VCaP (cell line): ENCODE data around the gene EVC2.

Experiments used
- H3K27ac ChIP-seq: fragments of 450-650 bp; 2 replicates; pipeline ENCODE4 v1.5.1; 2017
- TF ChIP-seq, protein P1 (sequence below): fragments of 450-650 bp; conservative IDR thresholded peaks from 2 replicates; pipeline ENCODE4 v1.5.1; 2017; ENCODE audit warnings: mild to moderate bottlenecking, moderate library complexity

EVC2 gene

DNA sequence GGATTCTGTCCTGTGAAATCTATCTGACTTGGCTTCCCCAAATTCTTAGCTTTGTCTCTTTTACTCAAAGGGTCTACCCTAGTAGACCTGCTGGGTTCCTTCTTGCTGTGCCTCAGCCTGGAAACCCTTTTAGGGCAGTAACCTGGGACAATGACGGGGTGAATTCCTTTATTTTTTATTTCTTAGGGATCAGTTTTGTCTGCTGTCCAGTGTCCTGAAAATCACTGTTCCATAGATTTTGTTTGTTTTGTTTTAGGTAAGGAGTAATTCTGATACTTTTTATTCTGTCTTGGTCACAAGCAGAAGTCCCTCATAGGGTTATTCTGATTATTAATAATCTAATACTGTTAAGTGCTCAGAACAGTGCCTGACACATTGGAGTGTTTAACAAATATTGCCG, 118.9 kb downstream of the EVC2 start:
- no peak overlapping the region for H3K27ac ChIP-seq
- TF ChIP-seq, protein P1, sequence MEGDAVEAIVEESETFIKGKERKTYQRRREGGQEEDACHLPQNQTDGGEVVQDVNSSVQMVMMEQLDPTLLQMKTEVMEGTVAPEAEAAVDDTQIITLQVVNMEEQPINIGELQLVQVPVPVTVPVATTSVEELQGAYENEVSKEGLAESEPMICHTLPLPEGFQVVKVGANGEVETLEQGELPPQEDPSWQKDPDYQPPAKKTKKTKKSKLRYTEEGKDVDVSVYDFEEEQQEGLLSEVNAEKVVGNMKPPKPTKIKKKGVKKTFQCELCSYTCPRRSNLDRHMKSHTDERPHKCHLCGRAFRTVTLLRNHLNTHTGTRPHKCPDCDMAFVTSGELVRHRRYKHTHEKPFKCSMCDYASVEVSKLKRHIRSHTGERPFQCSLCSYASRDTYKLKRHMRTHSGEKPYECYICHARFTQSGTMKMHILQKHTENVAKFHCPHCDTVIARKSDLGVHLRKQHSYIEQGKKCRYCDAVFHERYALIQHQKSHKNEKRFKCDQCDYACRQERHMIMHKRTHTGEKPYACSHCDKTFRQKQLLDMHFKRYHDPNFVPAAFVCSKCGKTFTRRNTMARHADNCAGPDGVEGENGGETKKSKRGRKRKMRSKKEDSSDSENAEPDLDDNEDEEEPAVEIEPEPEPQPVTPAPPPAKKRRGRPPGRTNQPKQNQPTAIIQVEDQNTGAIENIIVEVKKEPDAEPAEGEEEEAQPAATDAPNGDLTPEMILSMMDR: no peak

DNA sequence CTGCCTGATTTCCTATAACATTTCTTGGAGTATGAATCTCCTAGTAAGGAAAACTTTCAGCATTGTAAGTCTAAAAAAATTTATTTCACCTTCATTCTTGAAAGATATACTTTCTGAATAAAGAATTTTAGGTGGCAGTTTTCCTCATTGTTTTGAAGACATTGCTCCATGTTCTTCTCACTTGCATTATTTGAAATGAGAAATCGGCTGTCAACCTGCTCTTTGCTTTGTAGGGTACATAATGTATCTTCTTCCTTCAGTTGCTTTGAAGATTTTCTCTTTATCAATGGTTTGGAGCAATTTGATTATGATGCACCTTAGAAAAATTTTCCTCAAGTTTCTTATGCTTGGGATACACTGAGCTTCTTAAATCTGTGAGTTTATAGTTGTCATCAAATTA, 120.3 kb downstream of the EVC2 start:
- TF ChIP-seq, protein P1: no peak
- H3K27ac ChIP-seq: no peak overlapping the region

DNA sequence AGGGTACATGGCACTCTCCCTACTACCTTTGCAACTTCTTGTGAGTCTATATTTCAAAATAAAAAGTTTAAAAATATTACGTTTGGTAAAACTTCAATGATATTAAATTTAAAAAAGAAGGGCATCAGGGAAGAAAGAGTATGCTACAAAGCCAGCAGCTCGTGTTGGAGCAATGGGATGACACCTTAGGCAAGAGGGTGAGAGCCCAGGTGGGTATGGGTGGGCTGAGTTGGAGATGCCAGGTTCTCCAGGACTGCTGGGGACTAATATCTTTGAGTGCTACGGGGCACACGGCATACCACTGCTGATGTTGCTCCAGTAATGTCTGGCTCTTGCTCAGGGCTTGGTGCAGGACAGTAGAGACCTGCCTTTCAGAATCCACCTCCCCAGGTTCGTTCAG, 132.4 kb downstream of the EVC2 start:
- no peak overlapping the region for H3K27ac ChIP-seq
- TF ChIP-seq, protein P1: no peak

DNA sequence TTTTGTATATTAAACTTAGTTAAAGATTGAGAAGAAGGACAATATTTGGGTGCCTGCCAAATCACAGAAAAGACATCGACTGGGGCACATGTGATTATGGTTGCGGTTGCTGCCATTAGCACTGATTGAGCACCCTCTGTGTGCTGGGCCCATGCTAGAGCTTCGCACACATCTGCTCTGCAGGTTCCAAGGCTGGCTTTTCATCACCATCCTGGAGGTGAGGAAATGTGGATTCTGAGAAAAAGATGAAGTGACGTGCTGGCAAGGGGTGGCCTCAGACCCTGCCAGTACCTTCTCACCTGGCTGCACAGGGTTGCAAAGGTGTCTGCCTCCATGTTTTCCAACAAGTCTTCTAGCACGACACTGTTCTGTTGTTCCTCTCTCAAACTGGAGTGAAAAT, 134.0 kb downstream of the EVC2 start:
- no peak overlapping the region for H3K27ac ChIP-seq
- TF ChIP-seq, protein P1: no peak

DNA sequence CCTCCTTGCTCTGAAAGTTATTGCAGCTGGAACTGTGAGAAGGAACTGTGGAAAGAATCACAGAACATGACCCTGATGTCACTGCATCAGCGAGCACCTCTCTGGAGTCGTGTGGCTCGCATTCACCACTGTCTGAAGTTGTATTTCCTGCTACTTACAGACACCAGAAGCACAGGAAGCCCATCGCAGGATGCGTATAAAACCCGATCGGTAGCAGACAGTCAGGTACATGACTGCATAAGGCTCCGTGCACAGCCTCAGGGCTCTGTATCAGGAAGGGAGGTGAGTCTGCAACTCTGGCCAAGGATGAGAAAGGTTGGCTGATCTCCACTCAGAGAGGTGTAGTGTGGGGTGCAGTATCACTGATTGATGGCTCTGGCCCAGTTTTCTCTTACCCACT, 134.4 kb downstream of the EVC2 start:
- TF ChIP-seq, protein P1: no peak
- no peak overlapping the region for H3K27ac ChIP-seq

DNA sequence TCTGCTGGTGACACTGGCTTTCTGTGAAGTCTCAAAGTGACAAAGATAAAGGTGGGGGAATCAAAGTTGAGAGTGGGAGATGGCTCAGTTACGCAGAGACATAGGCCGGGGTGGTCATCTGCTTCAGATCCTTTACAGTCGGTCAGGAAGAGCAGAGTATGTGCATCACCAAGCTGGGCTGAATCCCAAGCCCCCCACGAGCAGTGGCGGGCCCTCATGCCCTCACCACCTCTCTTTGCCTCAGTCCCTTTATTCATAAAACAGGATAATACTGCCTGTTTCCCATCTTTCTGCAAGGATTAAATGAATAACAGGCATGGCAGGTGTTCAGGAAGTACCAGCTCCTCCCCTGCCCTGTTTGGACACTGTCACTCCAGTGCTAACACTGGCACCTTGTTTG, 135.6 kb downstream of the EVC2 start:
- H3K27ac ChIP-seq: no peak overlapping the region
- TF ChIP-seq, protein P1: no peak

DNA sequence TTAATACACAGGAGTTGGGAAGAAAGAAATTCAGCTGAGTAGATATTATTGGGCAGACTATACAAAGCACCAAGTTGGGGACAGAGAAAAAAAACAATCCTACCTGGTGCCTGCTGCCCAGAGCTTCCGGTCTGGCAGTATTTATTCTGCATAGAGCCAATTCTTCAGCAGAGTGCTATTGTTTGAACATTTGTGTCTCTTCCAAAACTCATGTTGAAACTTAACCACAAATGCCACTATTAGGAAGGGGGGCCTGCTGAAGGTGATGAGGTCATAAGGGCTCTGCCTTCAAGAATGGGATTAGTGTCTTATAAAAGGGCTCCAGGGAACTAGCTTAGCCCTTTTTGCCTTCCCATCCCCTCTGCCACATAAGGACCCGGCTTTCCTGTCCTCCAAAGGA, 136.2 kb downstream of the EVC2 start:
- TF ChIP-seq, protein P1: no peak
- peak overlapping the region; percentile 29 for H3K27ac ChIP-seq

DNA sequence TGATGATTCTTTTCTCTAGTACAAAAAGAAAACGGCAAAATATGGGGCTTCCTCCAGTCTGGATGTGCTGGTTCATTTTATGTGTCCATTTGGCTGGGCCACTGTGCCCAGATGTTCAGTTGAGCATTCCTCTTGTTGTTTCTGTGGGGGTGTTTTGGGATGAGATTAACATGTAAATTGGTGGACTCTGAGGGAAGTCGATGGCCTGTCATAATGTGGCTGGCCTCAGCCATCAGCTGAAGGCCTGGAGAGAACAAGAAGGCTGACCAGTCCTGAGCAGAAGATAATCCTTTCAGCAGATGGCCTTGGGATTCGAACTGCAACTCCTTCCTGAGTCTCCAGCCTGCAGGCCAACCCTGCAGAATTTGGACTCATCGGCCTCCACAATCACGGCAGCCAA, 136.7 kb downstream of the EVC2 start:
- TF ChIP-seq, protein P1: no peak
- peak overlapping the region; percentile 29 for H3K27ac ChIP-seq
